ENCODE data around the gene RNF25. TPM values are rescaled to one million over a fixed set of nuclear protein-coding genes. Genes with fewer than 3 reads are reported as not detected.

Gene RNF25
- total RNA-seq, 1 donor from 2014 or later = 24.0 TPM

- DNase-seq (ENCODE audit: low spot score) = no peak
These were observed 40.0 kb downstream of the RNF25 start for GRCh38 chr2:218631837-218632236.

DNA sequence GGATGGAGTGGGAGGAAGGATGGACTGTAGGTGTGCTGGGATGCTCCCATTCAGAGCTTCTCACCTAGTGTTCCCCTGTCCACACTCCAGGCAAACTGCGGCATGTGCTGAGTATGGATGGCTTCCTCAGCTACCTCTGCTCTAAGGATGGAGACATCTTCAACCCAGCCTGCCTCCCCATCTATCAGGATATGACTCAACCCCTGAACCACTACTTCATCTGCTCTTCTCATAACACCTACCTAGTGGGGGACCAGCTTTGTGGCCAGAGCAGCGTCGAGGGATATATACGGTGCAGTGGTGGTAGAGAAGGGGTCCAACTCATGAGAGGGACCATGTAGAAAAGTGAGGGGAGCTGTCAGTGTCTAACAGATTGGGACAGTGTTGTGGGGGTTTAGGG is 43.9 kb downstream of the RNF25 start:
- no peak for DNase-seq (ENCODE audit: low spot score)

DNA sequence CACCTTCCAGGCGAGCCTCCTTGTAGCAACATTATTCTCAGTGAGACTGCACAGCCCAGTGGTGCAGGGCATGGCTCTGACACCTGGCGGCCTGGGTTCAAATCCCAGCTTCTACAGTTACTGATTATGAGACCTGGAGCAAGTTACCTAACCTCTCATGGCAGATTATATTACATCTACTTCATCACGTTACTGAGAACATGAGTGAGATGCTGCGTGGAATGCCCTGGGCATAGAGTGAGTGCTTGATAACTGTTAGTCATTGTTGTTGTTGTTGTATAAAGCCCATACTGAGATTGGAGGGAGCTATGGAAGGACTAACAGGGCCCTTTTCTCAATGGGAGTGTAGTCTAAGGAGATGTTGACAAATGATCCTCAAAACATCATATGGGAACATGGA is 45.4 kb downstream of the RNF25 start:
- DNase-seq (ENCODE audit: low spot score) = no peak

GRCh38 chr2:218623366-218623705 is 48.5 kb downstream of the RNF25 start:
- DNase-seq (ENCODE audit: low spot score) = no peak

- no peak for DNase-seq (ENCODE audit: low spot score)
These were observed 49.0 kb downstream of the RNF25 start for GRCh38 chr2:218622606-218623365.

DNA sequence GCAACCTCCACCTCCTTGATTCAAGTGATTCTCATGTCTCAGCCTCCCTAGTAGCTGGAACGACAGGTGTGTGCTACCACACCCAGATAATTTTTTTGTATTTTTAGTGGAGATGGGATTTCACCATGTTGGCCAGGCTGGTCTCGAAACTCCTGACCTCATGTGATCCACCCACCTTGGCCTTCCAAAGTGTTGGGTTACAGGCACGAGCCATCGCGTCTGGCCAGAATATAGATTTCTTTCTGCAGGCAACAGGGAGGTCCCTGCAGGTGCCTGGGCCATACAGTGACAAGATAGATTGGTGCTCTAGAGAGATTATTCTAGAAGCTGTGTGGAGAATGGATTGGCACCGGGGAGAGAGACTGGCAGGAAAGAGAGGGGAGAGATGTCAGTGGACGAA is 50.8 kb downstream of the RNF25 start:
- DNase-seq (ENCODE audit: low spot score) = no peak

DNA sequence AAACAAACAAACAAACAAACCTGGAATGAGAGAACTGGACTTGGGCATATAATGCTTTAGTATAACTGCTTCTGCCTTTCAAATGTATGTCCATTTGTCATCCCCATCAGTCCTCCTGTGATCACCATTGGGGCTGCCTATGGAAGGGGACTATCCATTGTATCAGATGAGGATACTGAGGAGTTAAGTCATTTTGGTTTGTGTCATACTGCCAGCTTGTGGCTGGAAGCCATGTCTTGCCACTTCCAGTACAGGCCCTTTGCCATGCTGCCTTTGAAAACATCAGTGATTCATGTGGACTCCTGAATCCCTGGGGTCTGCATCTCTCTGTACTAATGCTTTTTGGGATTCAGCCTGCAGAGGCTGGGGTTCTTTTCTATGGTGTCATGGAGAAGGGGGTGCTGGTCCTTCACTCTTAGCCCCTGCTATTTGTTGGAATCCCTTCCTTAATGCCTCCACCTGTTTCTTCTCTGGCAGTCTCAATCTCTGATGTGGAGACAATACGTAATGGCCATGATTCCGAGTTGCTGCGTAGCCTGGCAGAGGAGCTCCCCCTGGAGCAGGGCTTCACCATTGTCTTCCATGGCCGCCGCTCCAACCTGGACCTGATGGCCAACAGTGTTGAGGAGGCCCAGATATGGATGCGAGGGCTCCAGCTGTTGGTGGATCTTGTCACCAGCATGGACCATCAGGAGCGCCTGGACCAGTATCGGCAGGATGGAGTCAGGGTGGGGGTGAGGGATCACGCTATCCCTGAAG is 53.5 kb downstream of the RNF25 start:
- DNase-seq (ENCODE audit: low spot score) = no peak

- DNase-seq (ENCODE audit: low spot score) = no peak
These were observed 55.9 kb downstream of the RNF25 start for GRCh38 chr2:218615868-218616315.

Other genes starting within 250 kb of the RNF25 start
- 13.9 TPM for gene USP37, start 103.7 kb downstream of the RNF25 start, total RNA-seq
- 36.2 TPM for gene CNOT9, start 103.2 kb downstream of the RNF25 start, total RNA-seq
- 1.0 TPM for gene PLCD4, start 64.1 kb downstream of the RNF25 start, total RNA-seq
- 21.3 TPM for gene ZNF142, start 12.4 kb downstream of the RNF25 start, total RNA-seq
- 20.9 TPM for gene BCS1L, start 12.3 kb downstream of the RNF25 start, total RNA-seq
- gene STK36, start 84 bp upstream of the RNF25 start, total RNA-seq = 19.6 TPM
- 23.6 TPM for gene TTLL4, start 38.8 kb upstream of the RNF25 start, total RNA-seq
- gene CYP27A1, start 110.1 kb upstream of the RNF25 start, total RNA-seq = 20.5 TPM
- gene PRKAG3, start 159.8 kb upstream of the RNF25 start, total RNA-seq = not detected
- gene WNT6, start 187.8 kb upstream of the RNF25 start, total RNA-seq = 0.90 TPM
- gene WNT10A, start 208.8 kb upstream of the RNF25 start, total RNA-seq = not detected